ENCODE results near the gene ARFGAP1. TPM values are rescaled to one million over a fixed set of nuclear protein-coding genes. Genes with fewer than 3 reads are reported as not detected.

The ARFGAP1 gene
- total RNA-seq, 4 donors from 2014 or later, result 16.1 to 46.2 (median 22.7) TPM

- TF ChIP-seq CTCF (IDR thresholded peaks at IDR 0.05; ENCODE audit: low read depth), result no peak
Observed at GRCh38 chr20:63256954-63257353, 15.7 kb upstream of the ARFGAP1 start.

- TF ChIP-seq CTCF (IDR thresholded peaks at IDR 0.05; ENCODE audit: low read depth), result no peak
Observed at GRCh38 chr20:63257629-63258028, 15.0 kb upstream of the ARFGAP1 start.

GRCh38 chr20:63258781-63259180 is 13.8 kb upstream of the ARFGAP1 start:
- no peak for TF ChIP-seq CTCF (IDR thresholded peaks at IDR 0.05; ENCODE audit: low read depth)

DNA sequence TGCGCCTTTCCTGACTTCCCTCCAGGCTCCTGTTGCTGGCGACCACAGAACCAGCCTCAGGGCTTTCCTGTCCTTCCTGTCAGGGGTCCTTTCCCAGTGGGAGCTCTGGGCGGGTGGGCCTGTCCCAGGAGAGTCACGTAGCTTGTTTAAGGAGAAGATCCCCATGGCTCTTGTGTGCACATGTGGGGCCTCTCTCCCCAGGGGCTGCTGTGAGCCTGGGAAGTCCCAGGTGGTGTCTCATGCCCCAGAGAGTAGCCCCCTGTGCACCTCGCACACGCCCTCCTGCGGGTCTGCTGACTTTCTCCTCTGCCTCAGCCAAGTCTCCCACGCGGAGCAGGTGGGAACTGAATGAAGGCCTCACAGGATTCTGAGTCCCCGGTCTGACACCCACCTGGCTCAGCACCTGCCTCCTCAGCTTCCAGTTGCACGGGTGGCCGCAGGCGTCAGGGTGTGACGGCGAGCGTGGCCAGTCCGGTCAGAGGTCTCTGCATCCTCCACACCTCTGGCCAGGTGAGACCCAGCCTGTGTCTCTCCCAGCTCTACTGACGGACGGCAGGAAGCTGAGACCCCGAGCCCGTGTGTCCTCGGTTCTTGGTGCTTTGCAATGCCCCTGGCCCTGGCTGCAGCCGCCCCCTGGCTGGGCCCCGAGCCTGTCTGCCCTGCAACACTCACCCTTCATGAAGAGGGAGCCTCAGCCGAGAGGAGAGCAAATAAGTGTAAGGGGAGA is 12.7 kb upstream of the ARFGAP1 start:
- TF ChIP-seq CTCF (IDR thresholded peaks at IDR 0.05; ENCODE audit: low read depth), result no peak

DNA sequence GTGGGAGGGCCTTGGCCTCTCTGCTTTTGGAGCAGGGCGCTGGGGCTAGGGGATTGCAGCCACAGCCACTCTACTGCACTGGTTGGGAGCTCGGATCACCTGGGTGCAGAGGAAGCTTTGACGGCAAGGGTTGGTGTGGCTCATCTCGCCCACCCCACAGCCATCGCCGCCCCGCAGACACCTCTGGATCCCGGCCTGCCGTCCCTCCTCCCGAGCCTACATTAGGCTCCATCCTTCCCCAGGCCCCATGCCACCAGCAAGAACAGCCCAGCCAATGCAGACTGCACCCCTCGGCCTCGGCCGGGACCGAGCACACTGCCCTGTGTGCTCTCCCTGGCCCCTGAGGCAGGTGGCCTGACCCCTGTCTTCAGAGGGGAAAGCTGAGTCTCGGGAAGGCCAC is 12.1 kb upstream of the ARFGAP1 start:
- no peak for TF ChIP-seq CTCF (IDR thresholded peaks at IDR 0.05; ENCODE audit: low read depth)

DNA sequence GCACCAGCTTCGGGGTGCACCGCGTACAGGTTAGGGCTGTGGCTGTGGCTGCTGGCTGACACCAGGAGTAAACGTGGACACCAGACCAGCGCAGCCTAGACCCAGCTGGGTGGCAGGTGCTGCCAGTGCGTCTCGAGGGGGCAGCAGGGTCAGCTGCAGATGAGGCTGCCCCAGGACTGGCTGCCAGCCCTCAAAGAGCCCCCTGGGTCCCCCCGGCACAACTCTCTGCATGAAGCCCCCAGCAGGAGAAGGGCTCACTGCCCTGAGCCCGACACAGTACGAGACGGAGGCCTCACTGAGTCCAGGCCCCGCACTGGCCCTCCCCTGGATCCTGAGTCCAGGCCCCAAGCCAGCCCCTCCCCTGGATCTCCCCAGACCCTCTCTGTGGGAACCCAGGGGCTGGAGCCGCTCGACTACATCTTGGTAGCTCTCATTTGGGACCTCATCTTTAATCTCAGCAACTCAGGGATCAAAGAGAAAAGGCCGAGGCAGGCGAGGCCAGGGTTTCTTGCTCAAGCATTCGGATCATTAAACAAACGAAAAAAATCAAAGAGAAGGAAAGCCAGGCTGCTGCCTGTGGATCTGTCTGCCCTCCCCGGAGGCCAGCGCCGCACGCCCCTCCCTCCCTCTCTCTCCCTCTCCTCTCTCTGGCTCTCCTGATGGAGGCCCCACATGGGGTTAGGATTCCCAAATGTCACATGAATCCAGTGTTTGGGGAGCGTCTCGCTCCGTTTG is 11.4 kb upstream of the ARFGAP1 start:
- no peak for TF ChIP-seq CTCF (IDR thresholded peaks at IDR 0.05; ENCODE audit: low read depth)

GRCh38 chr20:63261795-63262528 is 10.7 kb upstream of the ARFGAP1 start:
- TF ChIP-seq CTCF (IDR thresholded peaks at IDR 0.05; ENCODE audit: low read depth), result no peak

All from subcutaneous adipose tissue (tissue), 4 donors.